KOPT-K1 (cell line): ENCODE results near the gene DCAF7.

Experiments
- H3K27ac ChIP-seq: fragments of 200-600 bp; sonication (generic); 2 replicates; pipeline ENCODE4 v1.5.1; 2016; ENCODE audit warnings: antibody characterized with exemption, mild to moderate bottlenecking, low read depth, low read length; ENCODE audit not compliant: poor library complexity, severe bottlenecking
- H3K36me3 ChIP-seq: fragments of 200-600 bp; sonication (generic); 2 replicates; pipeline ENCODE4 v1.5.1; 2017; ENCODE audit warnings: antibody characterized with exemption, mild to moderate bottlenecking, low read length, moderate library complexity; ENCODE audit not compliant: insufficient read depth
- H3K9me3 ChIP-seq: fragments of 200-600 bp; sonication (generic); 2 replicates; pipeline ENCODE4 v1.5.1; 2017; ENCODE audit warnings: antibody characterized with exemption, low read length, mild to moderate bottlenecking; ENCODE audit not compliant: insufficient read depth, poor library complexity, severe bottlenecking

The DCAF7 gene

DNA sequence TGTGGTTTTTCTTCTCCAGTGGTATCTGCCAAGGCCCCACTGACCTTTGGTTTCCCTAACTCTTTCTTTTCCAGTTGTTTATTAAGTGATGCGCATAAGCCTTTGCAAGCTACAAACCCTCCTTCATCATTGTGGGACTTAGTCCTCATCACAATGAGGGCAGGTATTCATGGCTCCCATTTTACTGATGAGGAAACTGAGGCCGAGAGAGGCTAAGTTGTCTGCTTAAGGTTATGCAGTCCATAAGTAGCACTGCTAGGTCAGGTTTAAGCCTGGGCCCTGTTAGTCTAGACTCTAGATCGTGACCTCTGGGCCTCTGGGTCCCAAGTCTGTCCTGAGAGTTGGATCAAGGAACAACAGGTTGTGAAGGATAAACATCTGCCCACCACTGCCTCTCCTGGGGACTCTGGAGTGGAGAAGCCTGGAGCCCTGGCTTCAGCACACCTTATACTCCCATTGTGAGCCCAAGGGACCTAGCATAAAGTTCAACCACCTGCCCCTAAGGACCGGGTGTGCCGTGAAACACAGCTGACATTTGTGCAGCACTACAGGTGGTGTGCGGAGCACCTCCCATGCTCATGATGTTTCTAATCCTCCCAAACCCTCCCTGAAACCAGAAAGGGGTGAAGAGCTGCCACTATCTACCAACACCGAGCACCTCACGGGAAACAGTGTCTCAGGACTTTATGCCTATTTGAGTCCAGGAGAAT, 32.3 kb upstream of the DCAF7 start:
- Histone ChIP-seq H3K9me3 (no peaks in the 10 kb centered on the region), H3K36me3 (no peaks in the 10 kb centered on the region), H3K27ac (no peak overlapping the region)

GRCh38 chr17:63519116-63519881, 31.0 kb upstream of the DCAF7 start:
- no peaks in the 10 kb centered on the region for H3K9me3 ChIP-seq
- no peak overlapping the region for H3K27ac ChIP-seq
- no peaks in the 10 kb centered on the region for H3K36me3 ChIP-seq

GRCh38 chr17:63519972-63520882, 30.1 kb upstream of the DCAF7 start:
- no peaks in the 10 kb centered on the region for H3K9me3 ChIP-seq
- H3K27ac ChIP-seq, result no peak overlapping the region
- no peaks in the 10 kb centered on the region for H3K36me3 ChIP-seq

DNA sequence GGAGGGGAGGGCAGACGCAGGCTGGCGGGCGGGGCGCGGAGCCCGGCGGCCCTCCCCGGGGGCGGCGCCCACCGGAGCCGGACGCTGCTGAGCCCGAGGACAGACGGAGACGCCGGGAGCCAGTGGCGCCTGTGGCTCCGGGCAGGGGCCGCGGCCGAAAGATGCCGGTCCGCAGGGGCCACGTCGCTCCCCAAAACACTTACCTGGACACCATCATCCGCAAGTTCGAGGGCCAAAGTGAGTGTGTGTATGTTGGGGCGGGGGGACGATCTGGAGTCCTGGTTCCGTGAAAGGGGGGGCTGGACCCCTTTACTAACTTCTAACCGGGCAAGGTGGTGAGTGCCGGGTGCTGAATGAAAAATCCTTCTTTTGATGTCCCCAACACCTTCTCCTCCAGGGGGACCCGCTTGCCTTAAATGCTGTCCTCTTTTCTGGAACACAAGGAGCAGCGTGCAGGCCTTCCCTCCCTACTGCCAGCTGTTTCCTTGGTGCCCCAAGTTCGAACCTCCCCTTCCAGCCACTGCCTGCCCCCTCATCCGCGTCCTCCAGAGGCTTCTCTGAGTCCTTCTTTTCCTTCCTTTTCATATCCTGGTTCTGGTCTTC, 26.9 kb upstream of the DCAF7 start, which contains the start of gene KCNH6:
Gene KCNH6, plus strand, starts transcription at position 106 of the 603 bp plus-strand sequence. Its CDS starts 56 bp downstream, at position 162.
- Histone ChIP-seq H3K27ac (no peak within 1 kb of the TSS), H3K9me3 (no peaks in the 10 kb centered on the region), H3K36me3 (no peaks in the 10 kb centered on the region)

- H3K9me3 ChIP-seq, result no peaks in the 10 kb centered on the region
- no peaks in the 10 kb centered on the region for H3K36me3 ChIP-seq
- H3K27ac ChIP-seq, result no peak overlapping the region
Observed at GRCh38 chr17:63524051-63524450, 26.2 kb upstream of the DCAF7 start.

DNA sequence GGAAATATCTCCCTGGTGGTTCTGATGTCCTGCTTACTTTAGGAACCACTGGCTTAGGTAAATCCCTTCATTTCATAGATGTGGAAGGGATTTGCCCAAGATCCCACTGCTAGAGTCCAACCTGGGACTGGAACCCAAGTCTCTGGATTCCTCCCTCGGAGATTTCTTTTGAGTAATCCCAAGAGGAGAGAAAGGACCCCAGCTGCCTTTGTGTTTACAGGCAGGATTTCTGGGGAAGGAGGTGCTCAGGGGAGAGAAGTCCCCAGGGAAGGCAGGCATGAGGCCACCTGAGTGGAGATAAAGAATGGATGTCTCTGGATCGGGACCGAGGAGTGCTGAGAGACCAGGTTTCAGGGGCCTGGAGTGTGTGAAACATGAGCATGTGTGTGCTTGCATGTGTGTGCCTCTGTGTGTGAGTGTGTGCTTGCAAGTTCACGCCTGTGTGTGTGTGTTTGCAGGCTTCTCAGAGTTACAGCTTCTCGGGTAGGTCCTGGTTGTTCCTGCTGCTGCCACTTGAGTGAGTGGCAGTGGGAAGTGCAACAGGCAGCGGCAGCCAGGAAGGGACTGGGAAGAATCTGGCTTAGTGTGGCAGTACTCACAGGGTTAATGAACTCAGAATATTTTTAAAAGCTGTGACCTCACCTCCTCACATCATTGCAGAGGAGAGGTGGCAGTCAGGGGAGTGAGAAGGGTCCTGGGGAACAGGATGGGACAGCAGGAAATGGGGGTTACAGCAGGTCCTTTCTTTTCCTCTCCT, 24.9 kb upstream of the DCAF7 start:
- H3K9me3 ChIP-seq, result no peaks in the 10 kb centered on the region
- no peaks in the 10 kb centered on the region for H3K36me3 ChIP-seq
- H3K27ac ChIP-seq, result no peak overlapping the region

DNA sequence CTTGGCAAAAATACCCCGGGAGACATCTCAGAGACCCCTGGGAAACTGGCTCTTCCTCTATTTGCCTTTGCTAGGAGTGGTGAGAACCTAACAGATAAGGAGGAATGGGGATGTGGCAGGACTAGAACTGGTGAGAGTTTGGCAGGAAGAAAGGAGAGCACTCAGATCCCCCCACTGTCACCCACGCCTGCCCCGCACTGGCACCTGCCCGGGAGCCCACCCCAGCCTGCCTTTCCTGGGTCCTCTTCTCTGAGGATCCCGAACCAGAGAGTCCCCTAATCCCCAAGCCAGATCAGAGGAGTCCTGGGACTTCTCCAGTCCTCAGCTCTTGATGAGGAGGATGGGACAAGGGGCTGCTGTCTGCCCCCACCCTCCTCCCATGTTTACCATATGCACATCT, 23.4 kb upstream of the DCAF7 start:
- H3K9me3 ChIP-seq, result no peaks in the 10 kb centered on the region
- H3K36me3 ChIP-seq, result no peaks in the 10 kb centered on the region
- H3K27ac ChIP-seq, result no peak overlapping the region

- no peaks in the 10 kb centered on the region for H3K36me3 ChIP-seq
- no peaks in the 10 kb centered on the region for H3K9me3 ChIP-seq
- H3K27ac ChIP-seq, result no peak overlapping the region
Observed at GRCh38 chr17:63528183-63528582, 22.1 kb upstream of the DCAF7 start.

DNA sequence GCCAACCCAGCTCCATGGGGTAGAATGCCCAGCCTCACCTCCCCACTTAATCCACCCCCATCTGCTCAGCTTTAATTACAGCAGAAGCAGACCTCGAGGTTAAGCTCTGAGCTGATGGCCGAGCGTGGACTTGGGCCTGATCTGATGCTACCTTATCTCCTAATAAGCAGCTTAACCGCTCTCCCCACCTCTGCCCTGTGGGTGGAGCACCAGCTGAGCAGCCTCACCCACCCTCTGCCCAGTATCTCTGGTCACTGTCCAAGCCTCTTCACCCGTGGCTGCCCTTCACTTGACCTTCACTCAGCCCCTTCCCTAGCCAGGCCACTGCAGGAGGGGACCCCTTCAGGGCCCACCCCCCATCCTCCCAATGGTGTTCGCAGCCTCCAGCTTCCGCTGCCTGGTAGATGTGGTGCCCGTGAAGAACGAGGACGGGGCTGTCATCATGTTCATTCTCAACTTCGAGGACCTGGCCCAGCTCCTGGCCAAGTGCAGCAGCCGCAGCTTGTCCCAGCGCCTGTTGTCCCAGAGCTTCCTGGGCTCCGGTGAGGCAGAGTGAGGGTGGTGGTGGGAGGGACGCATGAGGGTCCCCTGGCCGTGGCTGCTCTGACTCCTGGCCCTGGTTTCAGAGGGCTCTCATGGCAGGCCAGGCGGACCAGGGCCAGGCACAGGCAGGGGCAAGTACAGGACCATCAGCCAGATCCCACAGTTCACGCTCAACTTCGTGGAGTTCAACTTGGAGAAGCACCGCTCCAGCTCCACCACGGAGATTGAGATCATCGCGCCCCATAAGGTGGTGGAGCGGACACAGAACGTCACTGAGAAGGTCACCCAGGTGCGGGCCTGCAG, 20.3 kb upstream of the DCAF7 start:
- H3K36me3 ChIP-seq, result no peaks in the 10 kb centered on the region
- no peak overlapping the region for H3K27ac ChIP-seq
- H3K9me3 ChIP-seq, result no peaks in the 10 kb centered on the region

- H3K9me3 ChIP-seq, result no peaks in the 10 kb centered on the region
- no peak overlapping the region for H3K27ac ChIP-seq
- no peaks in the 10 kb centered on the region for H3K36me3 ChIP-seq
Observed at GRCh38 chr17:63530557-63531021, 19.7 kb upstream of the DCAF7 start.

- Histone ChIP-seq H3K9me3 (no peaks in the 10 kb centered on the region), H3K27ac (no peak overlapping the region), H3K36me3 (no peaks in the 10 kb centered on the region)
Observed at GRCh38 chr17:63531022-63531965, 19.0 kb upstream of the DCAF7 start.

DNA sequence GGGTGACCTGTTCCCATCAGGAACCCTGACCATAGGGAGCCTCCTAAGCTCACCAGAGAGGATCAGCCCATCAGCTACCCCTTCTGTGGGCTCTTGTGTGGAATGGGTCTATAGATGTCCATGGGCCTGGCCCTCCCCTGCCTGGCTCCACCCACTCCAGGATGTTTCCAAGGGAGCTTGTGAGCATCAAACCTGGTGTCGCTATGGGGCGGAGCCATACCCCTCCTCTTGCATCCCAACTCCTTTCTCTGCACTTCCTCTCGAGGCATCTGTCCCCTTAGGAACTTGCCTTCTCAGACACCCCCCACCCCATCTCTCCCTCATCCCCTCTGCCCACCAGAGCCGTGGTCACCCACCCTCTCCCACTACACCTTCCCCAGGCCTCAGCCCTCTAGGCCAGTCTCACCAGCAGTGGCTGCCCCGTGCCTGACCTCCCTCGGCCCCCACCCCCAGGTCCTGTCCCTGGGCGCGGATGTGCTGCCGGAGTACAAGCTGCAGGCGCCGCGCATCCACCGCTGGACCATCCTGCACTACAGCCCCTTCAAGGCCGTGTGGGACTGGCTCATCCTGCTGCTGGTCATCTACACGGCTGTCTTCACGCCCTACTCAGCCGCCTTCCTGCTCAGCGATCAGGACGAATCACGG, 16.7 kb upstream of the DCAF7 start:
- Histone ChIP-seq H3K36me3 (no peaks in the 10 kb centered on the region), H3K27ac (no peak overlapping the region), H3K9me3 (no peaks in the 10 kb centered on the region)
